HepG2 (cell line): ENCODE measurements around the gene FOCAD. TPM values are rescaled to one million over a fixed set of nuclear protein-coding genes. Genes with fewer than 3 reads are reported as not detected.
A peak's percentile ranks its signal among the peaks of the same experiment; 100 is the strongest.

Source experiments
- ATF4 ChIP-seq, 2 experiments: fragments of 450-650 bp in 1 of 2; sonication (generic) in 1 of 2; formaldehyde crosslinking; IDR thresholded peaks; 2 replicates each; pipeline versions ENCODE4 v1.5.0 to v1.8.0; 2020 to 2022; ENCODE audit warnings: mild to moderate bottlenecking in 1 of 2, missing genetic modification reagents in 1 of 2
- GTF2F1 ChIP-seq: fragments of 150-350 bp; IDR thresholded peaks from 2 replicates; pipeline ENCODE4 v1.6.1; 2014; ENCODE audit warnings: low read length
- KDM4B ChIP-seq: sonication (generic); formaldehyde crosslinking; IDR thresholded peaks from 2 replicates; pipeline ENCODE4 v1.4.0; 2020; ENCODE audit warnings: missing genetic modification reagents
- MBD4 ChIP-seq: IDR thresholded peaks from 2 replicates; pipeline ENCODE4 v1.6.1; 2012; ENCODE audit warnings: low read length, inconsistent platforms, borderline replicate concordance
- SRSF9 ChIP-seq: fragments of 200-400 bp; formaldehyde crosslinking; IDR thresholded peaks from 2 replicates; pipeline ENCODE4 v1.6.1; 2018; ENCODE audit warnings: borderline replicate concordance, mild to moderate bottlenecking, low read depth, low read length; ENCODE audit not compliant: insufficient read depth, poor library complexity, severe bottlenecking
- THAP7 ChIP-seq: sonication (generic); formaldehyde crosslinking; IDR thresholded peaks from 2 replicates; pipeline ENCODE4 v1.8.1; 2023; ENCODE audit warnings: mild to moderate bottlenecking, missing genetic modification reagents
- ZEB1 ChIP-seq: IDR thresholded peaks from 2 replicates; pipeline ENCODE4 v1.6.1; 2012; ENCODE audit warnings: mild to moderate bottlenecking, low read depth, inconsistent platforms; ENCODE audit not compliant: insufficient replicate concordance
- ZFAT ChIP-seq: sonication (generic); formaldehyde crosslinking; conservative IDR thresholded peaks from 2 replicates; pipeline ENCODE4 v1.8.1; 2023; ENCODE audit warnings: missing genetic modification reagents, inconsistent platforms
- ZMYM3 ChIP-seq: sonication (generic); formaldehyde crosslinking; IDR thresholded peaks from 2 replicates; pipeline ENCODE4 v1.5.1; 2020; ENCODE audit warnings: mild to moderate bottlenecking, missing genetic modification reagents
- ZNF138 ChIP-seq: sonication (generic); formaldehyde crosslinking; IDR thresholded peaks from 2 replicates; pipeline ENCODE4 v1.5.0; 2020; ENCODE audit warnings: mild to moderate bottlenecking, low read depth, missing genetic modification reagents
- ZNF225 ChIP-seq: sonication (generic); formaldehyde crosslinking; IDR thresholded peaks from 2 replicates; pipeline ENCODE4 v1.4.0; 2020; ENCODE audit warnings: mild to moderate bottlenecking, missing genetic modification reagents
- ZNF484 ChIP-seq: sonication (generic); formaldehyde crosslinking; IDR thresholded peaks from 2 replicates; pipeline ENCODE4 v1.5.1; 2020; ENCODE audit warnings: mild to moderate bottlenecking, low read depth, missing genetic modification reagents, borderline replicate concordance
- ZNF670 ChIP-seq: sonication (generic); formaldehyde crosslinking; IDR thresholded peaks from 2 replicates; pipeline ENCODE4 v1.8.0; 2022; ENCODE audit warnings: mild to moderate bottlenecking, missing genetic modification reagents, borderline replicate concordance
- ZNF720 ChIP-seq: sonication (generic); formaldehyde crosslinking; IDR thresholded peaks from 2 replicates; pipeline ENCODE4 v1.4.0; 2020; ENCODE audit warnings: missing genetic modification reagents
- ZSCAN31 ChIP-seq: sonication (generic); formaldehyde crosslinking; IDR thresholded peaks from 2 replicates; pipeline ENCODE4 v1.5.0; 2020; ENCODE audit warnings: low read depth, mild to moderate bottlenecking, missing genetic modification reagents
- polyA plus RNA-seq, 8 experiments: library from polyadenylated mRNA; depleted of rRNA in 3 of 8; stranded (reverse) in 7 of 8; unstranded in 1 of 8; fragments of >200 nt; fragmentation: Illumina TruSeq in 4 of 8; extraction: Trizol in 4 of 8; gene quantifications; 2 replicates each; pipeline versions ENCODE4 v1.2.1 to v1.2.3, GENCODE V29; 2011 to 2016; ENCODE audit warnings: low read depth in 4 of 8, missing spikeins in 1 of 8, mixed read lengths in 1 of 8; ENCODE audit not compliant: insufficient read depth in 1 of 8
- total RNA-seq, 5 experiments: library from RNA; depleted of rRNA; stranded (reverse); fragments of >200 nt; fragmentation: Illumina TruSeq; extraction: Trizol; gene quantifications; 2 replicates each; pipeline ENCODE4 v1.2.3, GENCODE V29; 2016; ENCODE audit warnings: low read depth in 1 of 5
- TF ChIP-seq, protein P1 (sequence below): IDR thresholded peaks from 2 replicates; pipeline ENCODE4 v1.6.1; 2016; ENCODE audit warnings: mild to moderate bottlenecking, missing biosample characterization, missing genetic modification reagents
- TF ChIP-seq, protein P2 (sequence below): IDR thresholded peaks from 2 replicates; pipeline ENCODE4 v1.6.1; 2018; ENCODE audit warnings: missing genetic modification reagents, mild to moderate bottlenecking, missing compliant biosample characterization
- TF ChIP-seq, protein P3 (sequence below): sonication (generic); formaldehyde crosslinking; IDR thresholded peaks from 2 replicates; pipeline ENCODE4 v1.4.0; 2020; ENCODE audit warnings: missing genetic modification reagents, low read depth, mild to moderate bottlenecking, borderline replicate concordance
- TF ChIP-seq, protein P4 (sequence below), 2 experiments: sonication (generic) in 1 of 2; formaldehyde crosslinking in 1 of 2; IDR thresholded peaks; 2 replicates each; pipeline versions ENCODE4 v1.6.1 to v1.9.0; 2014 to 2022; ENCODE audit warnings: antibody characterized with exemption in 1 of 2, borderline replicate concordance in 1 of 2, inconsistent platforms in 1 of 2, low read depth in 1 of 2, missing genetic modification reagents in 1 of 2

FOCAD gene
- total and polyA plus RNA-seq, 2 of the 13 experiments (the other 11 are each of a cell fraction or from before 2014, with no cell fraction given), result 18.0 to 31.1 TPM

- no peak for TF ChIP-seq ZEB1
- TF ChIP-seq THAP7 (CRISPR knock-in tag), result no peak
- no peak for TF ChIP-seq SRSF9
- TF ChIP-seq ZMYM3, result peak; percentile 54; the same call in 1 of the 2 replicates
- TF ChIP-seq ZNF670, result no peak
- no peak for TF ChIP-seq ZFAT (CRISPR knock-in tag)
- TF ChIP-seq ZNF225 (CRISPR knock-in tag), result no peak
- no peak for TF ChIP-seq KDM4B (CRISPR knock-in tag)
- no peak for TF ChIP-seq GTF2F1
- TF ChIP-seq, protein P1, sequence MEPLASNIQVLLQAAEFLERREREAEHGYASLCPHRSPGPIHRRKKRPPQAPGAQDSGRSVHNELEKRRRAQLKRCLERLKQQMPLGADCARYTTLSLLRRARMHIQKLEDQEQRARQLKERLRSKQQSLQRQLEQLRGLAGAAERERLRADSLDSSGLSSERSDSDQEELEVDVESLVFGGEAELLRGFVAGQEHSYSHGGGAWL (CRISPR knock-in tag), result no peak
- no peak for TF ChIP-seq MBD4
- TF ChIP-seq ATF4 (CRISPR knock-in tag; IDR thresholded peaks at IDR 0.05), result no peak
- TF ChIP-seq, protein P2, sequence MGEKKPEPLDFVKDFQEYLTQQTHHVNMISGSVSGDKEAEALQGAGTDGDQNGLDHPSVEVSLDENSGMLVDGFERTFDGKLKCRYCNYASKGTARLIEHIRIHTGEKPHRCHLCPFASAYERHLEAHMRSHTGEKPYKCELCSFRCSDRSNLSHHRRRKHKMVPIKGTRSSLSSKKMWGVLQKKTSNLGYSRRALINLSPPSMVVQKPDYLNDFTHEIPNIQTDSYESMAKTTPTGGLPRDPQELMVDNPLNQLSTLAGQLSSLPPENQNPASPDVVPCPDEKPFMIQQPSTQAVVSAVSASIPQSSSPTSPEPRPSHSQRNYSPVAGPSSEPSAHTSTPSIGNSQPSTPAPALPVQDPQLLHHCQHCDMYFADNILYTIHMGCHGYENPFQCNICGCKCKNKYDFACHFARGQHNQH, result peak; percentile 52; the same call in 1 of the 2 replicates
- no peak for TF ChIP-seq ZNF484 (CRISPR knock-in tag)
- TF ChIP-seq ZNF138 (CRISPR knock-in tag), result no peak
- TF ChIP-seq, protein P3, sequence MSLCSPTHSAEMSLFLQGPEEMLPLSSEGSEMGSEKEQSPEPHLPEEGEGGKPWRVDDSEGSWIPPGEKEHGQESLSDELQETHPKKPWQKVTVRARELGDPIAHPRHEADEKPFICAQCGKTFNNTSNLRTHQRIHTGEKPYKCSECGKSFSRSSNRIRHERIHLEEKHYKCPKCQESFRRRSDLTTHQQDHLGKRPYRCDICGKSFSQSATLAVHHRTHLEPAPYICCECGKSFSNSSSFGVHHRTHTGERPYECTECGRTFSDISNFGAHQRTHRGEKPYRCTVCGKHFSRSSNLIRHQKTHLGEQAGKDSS, result no peak
- no peak for TF ChIP-seq ZSCAN31 (CRISPR knock-in tag)
- TF ChIP-seq, protein P4, sequence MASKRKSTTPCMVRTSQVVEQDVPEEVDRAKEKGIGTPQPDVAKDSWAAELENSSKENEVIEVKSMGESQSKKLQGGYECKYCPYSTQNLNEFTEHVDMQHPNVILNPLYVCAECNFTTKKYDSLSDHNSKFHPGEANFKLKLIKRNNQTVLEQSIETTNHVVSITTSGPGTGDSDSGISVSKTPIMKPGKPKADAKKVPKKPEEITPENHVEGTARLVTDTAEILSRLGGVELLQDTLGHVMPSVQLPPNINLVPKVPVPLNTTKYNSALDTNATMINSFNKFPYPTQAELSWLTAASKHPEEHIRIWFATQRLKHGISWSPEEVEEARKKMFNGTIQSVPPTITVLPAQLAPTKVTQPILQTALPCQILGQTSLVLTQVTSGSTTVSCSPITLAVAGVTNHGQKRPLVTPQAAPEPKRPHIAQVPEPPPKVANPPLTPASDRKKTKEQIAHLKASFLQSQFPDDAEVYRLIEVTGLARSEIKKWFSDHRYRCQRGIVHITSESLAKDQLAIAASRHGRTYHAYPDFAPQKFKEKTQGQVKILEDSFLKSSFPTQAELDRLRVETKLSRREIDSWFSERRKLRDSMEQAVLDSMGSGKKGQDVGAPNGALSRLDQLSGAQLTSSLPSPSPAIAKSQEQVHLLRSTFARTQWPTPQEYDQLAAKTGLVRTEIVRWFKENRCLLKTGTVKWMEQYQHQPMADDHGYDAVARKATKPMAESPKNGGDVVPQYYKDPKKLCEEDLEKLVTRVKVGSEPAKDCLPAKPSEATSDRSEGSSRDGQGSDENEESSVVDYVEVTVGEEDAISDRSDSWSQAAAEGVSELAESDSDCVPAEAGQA (IDR thresholded peaks at IDR 0.05; ENCODE audit: low read depth), result peak; percentile 36; the same call in 1 of the 2 replicates
- TF ChIP-seq, protein P4 (CRISPR knock-in tag; IDR thresholded peaks at IDR 0.05; ENCODE audit: borderline replicate concordance), result no peak
- TF ChIP-seq ZNF720 (CRISPR knock-in tag), result no peak
These were observed 8.5 kb downstream of the FOCAD start (continued) for GRCh38 chr9:20692554-20692953.
